MM.1S (cell line): ENCODE measurements around the gene SSBP1.

Experiments used
- DNase-seq: peaks from one replicate; pipeline ENCODE4 v3.0.0-alpha.2; 2015
- H2AFZ ChIP-seq: fragments of 300-600 bp; sonication (generic); 2 replicates; pipeline ENCODE4 v1.6.0; 2016; ENCODE audit warnings: antibody characterized with exemption, low read length
- H3F3A ChIP-seq: fragments of 300-600 bp; sonication (generic); 2 replicates; pipeline ENCODE4 v1.6.1; 2016; ENCODE audit warnings: mild to moderate bottlenecking, antibody characterized with exemption, low read length, moderate library complexity, mixed read lengths; ENCODE audit not compliant: insufficient read depth
- H3K27ac ChIP-seq: fragments of 300-600 bp; sonication (generic); 2 replicates; pipeline ENCODE4 v1.5.1; 2016; ENCODE audit warnings: mild to moderate bottlenecking, low read length
- H3K27me3 ChIP-seq: fragments of 300-600 bp; sonication (generic); replicated peaks from 2 replicates; pipeline ENCODE4 v1.6.0; 2016; ENCODE audit warnings: low read length; ENCODE audit not compliant: insufficient read depth
- H3K36me3 ChIP-seq: fragments of 300-600 bp; sonication (generic); replicated peaks from 2 replicates; pipeline ENCODE4 v1.6.1; 2016; ENCODE audit warnings: mild to moderate bottlenecking, low read length, mixed read lengths; ENCODE audit not compliant: insufficient read depth
- H3K4me1 ChIP-seq: fragments of 300-600 bp; sonication (generic); 2 replicates; pipeline ENCODE4 v1.6.1; 2016; ENCODE audit warnings: low read length, mixed read lengths
- H3K4me2 ChIP-seq: fragments of 300-600 bp; sonication (generic); 2 replicates; pipeline ENCODE4 v1.6.0; 2016; ENCODE audit warnings: low read depth, low read length
- H3K4me3 ChIP-seq: fragments of 300-600 bp; sonication (generic); 2 replicates; pipeline ENCODE4 v1.5.1; 2016; ENCODE audit warnings: low read length, mixed read lengths
- H3K79me2 ChIP-seq: fragments of 300-600 bp; sonication (generic); 2 replicates; pipeline ENCODE4 v1.6.1; 2016; ENCODE audit warnings: mixed run types, low read length, mixed read lengths
- H3K9ac ChIP-seq: fragments of 300-600 bp; sonication (generic); 2 replicates; pipeline ENCODE4 v1.6.1; 2016; ENCODE audit warnings: low read length, mixed read lengths
- H3K9me2 ChIP-seq: fragments of 300-600 bp; sonication (generic); replicated peaks from 2 replicates; pipeline ENCODE4 v1.6.1; 2016; ENCODE audit warnings: mild to moderate bottlenecking, low read length, mixed read lengths; ENCODE audit not compliant: insufficient read depth
- H3K9me3 ChIP-seq: fragments of 300-600 bp; sonication (generic); replicated peaks from 2 replicates; pipeline ENCODE4 v1.6.1; 2016; ENCODE audit warnings: mild to moderate bottlenecking, low read length, mixed read lengths; ENCODE audit not compliant: insufficient read depth
- H4K20me1 ChIP-seq: fragments of 300-600 bp; sonication (generic); 2 replicates; pipeline ENCODE4 v1.6.1; 2016; ENCODE audit warnings: mild to moderate bottlenecking, low read length, moderate library complexity, mixed read lengths; ENCODE audit not compliant: insufficient read depth
- CTCF ChIP-seq: fragments of 300-600 bp; sonication (generic); IDR thresholded peaks from 2 replicates; pipeline ENCODE4 v1.5.1; 2016; ENCODE audit warnings: antibody characterized with exemption, low read length, mixed read lengths
- EZH2 ChIP-seq: fragments of 300-600 bp; sonication (generic); optimal IDR thresholded peaks from 2 replicates; pipeline ENCODE3; 2017; ENCODE audit warnings: low read depth, mild to moderate bottlenecking, antibody characterized with exemption, low read length, mixed read lengths
- EZH2phosphoT487 ChIP-seq: fragments of 300-600 bp; sonication (generic); IDR thresholded peaks from 2 replicates; pipeline ENCODE4 v1.6.1; 2018; ENCODE audit warnings: antibody characterized with exemption, low read length

SSBP1 gene

GRCh38 chr7:141712603-141713255, 25.4 kb upstream of the SSBP1 start:
- Histone ChIP-seq H3K27me3 (no peaks in the 10 kb centered on the region), H3K27ac (no peak overlapping the region), H3K4me2 (no peak overlapping the region), H3K9ac (no peak overlapping the region), H3K4me3 (no peak overlapping the region), H3K4me1 (no peaks in the 10 kb centered on the region), H3K9me2 (no peaks in the 10 kb centered on the region), H2AFZ (no peak overlapping the region), H3K9me3 (no peaks in the 10 kb centered on the region), H4K20me1 (no peaks in the 10 kb centered on the region), H3K79me2 (no peaks in the 10 kb centered on the region), H3K36me3 (no peaks in the 10 kb centered on the region), H3F3A (no peaks in the 10 kb centered on the region)
- TF ChIP-seq EZH2 (no peak), EZH2phosphoT487 (no peak), CTCF (no peak)
- no peak for DNase-seq

- Histone ChIP-seq H4K20me1 (no peaks in the 10 kb centered on the region), H3K9ac (no peak overlapping the region), H3K4me2 (no peak overlapping the region), H3K27me3 (no peaks in the 10 kb centered on the region), H2AFZ (no peak overlapping the region), H3K4me1 (no peaks in the 10 kb centered on the region), H3K9me3 (no peaks in the 10 kb centered on the region), H3F3A (no peaks in the 10 kb centered on the region), H3K79me2 (no peaks in the 10 kb centered on the region), H3K4me3 (no peak overlapping the region), H3K9me2 (no peaks in the 10 kb centered on the region), H3K36me3 (no peaks in the 10 kb centered on the region), H3K27ac (no peak overlapping the region)
- no peak for DNase-seq
- no peak for TF ChIP-seq EZH2phosphoT487
- no peak for TF ChIP-seq EZH2
- no peak for TF ChIP-seq CTCF
Observed at GRCh38 chr7:141713890-141714289, 24.3 kb upstream of the SSBP1 start.

- no peaks in the 10 kb centered on the region for H3K36me3 ChIP-seq
- H2AFZ ChIP-seq, result no peak overlapping the region
- DNase-seq, result no peak
- no peaks in the 10 kb centered on the region for H3K27me3 ChIP-seq
- H3K9ac ChIP-seq, result no peak overlapping the region
- H3K9me2 ChIP-seq, result no peaks in the 10 kb centered on the region
- H3K4me3 ChIP-seq, result no peak overlapping the region
- TF ChIP-seq CTCF (no peak), EZH2 (no peak), EZH2phosphoT487 (no peak)
- no peaks in the 10 kb centered on the region for H3K4me1 ChIP-seq
- no peak overlapping the region for H3K27ac ChIP-seq
- H3K4me2 ChIP-seq, result no peak overlapping the region
- H3K79me2 ChIP-seq, result no peaks in the 10 kb centered on the region
- H4K20me1 ChIP-seq, result no peaks in the 10 kb centered on the region
- no peaks in the 10 kb centered on the region for H3F3A ChIP-seq
- H3K9me3 ChIP-seq, result no peaks in the 10 kb centered on the region
Observed at GRCh38 chr7:141714571-141714970, 23.6 kb upstream of the SSBP1 start.
